Spleen (tissue), 7 donors: ENCODE data around the gene CERS1.
A peak's percentile ranks its signal among the peaks of the same experiment; 100 is the strongest.

Experiments
- CTCF ChIP-seq, 11 experiments: fragments of 200-600 bp in 7 of 11; fragments of 450-650 bp in 4 of 11; sonication (generic) in 4 of 11; IDR thresholded peaks in 8 of 11; conservative IDR thresholded peaks in 3 of 11; 1 replicate in 7 of 11; 2 replicates in 4 of 11; pipeline versions ENCODE4 v1.4.0 to v1.8.0; 2016 to 2021; ENCODE audit warnings: antibody characterized with exemption in 11 of 11, inconsistent platforms in 4 of 11, mild to moderate bottlenecking in 1 of 11
- POLR2A ChIP-seq, 3 donors: fragments of 450-650 bp; IDR thresholded peaks; one replicate each; pipeline ENCODE4 v1.5.1; 2017; ENCODE audit warnings: antibody characterized with exemption in 3 of 3, mild to moderate bottlenecking in 1 of 3
- POLR2AphosphoS5 ChIP-seq, 3 donors: sonication (generic); formaldehyde crosslinking; IDR thresholded peaks; one replicate each; pipeline ENCODE4 v1.5.1; 2017; ENCODE audit warnings: antibody characterized with exemption in 3 of 3
- donor health status: DM: no; HTN: no; CAD: no; lungs with moderate emphysema.
- donor health status: DM: no; HTN: no; CAD: no.
- donor health status: DM: no; HTN: no; CAD: no.

- no peak for TF ChIP-seq CTCF (IDR thresholded peaks at IDR 0.05 in 8 of 11, conservative IDR thresholded peaks at IDR 0.05 in 3 of 11)
- no peak for TF ChIP-seq POLR2A (IDR thresholded peaks at IDR 0.05)
- TF ChIP-seq POLR2AphosphoS5 (IDR thresholded peaks at IDR 0.05) = peak; percentile 65 to 78 (median 74)
These were observed 46.9 kb downstream of the CERS1 start for GRCh38 chr19:18848878-18849661.
